Measurements from ENCODE around the gene TOLLIP.

GRCh38 chr11:1224491-1225385 is 84.7 kb downstream of the TOLLIP start:
- TF ChIP-seq POLR2AphosphoS5 (IDR thresholded peaks at IDR 0.05; ENCODE audit: low read depth, low read length) = no peak
- no peak for TF ChIP-seq POLR2A (IDR thresholded peaks at IDR 0.05; ENCODE audit: low read depth, low read length)
- no peak for TF ChIP-seq TAF1 (IDR thresholded peaks at IDR 0.05; ENCODE audit: low read depth, low read length)

Measured in GM12891 (cell line).